ENCODE results near the gene HDAC4. TPM values are rescaled to one million over a fixed set of nuclear protein-coding genes. Genes with fewer than 3 reads are reported as not detected.

Gene HDAC4
- total RNA-seq, 2 experiments from 2014 or later = 64.8 to 67.4 TPM

GRCh38 chr2:239202343-239202742 lies 198.5 kb downstream of the HDAC4 start:
- H3K27me3 Mint-ChIP-seq = no peaks in the 10 kb centered on the region
- peaks cover 16% of the 10 kb centered on the region for H3K4me1 Mint-ChIP-seq
- no peak for DNase-seq
- no peak overlapping the region for H3K4me3 Mint-ChIP-seq
- POLR2A ChIA-PET = no interaction called here
- peaks cover 16% of the 10 kb centered on the region for H3K36me3 Mint-ChIP-seq (ENCODE audit: low read depth)
- no peak overlapping the region for H3K27ac Mint-ChIP-seq
- CTCF ChIA-PET = no interaction called here
- H3K9me3 Mint-ChIP-seq = no peaks in the 10 kb centered on the region

- Mint-ChIP-seq H3K4me1 (peaks cover 16% of the 10 kb centered on the region), H3K27ac (no peak overlapping the region), H3K36me3 (ENCODE audit: low read depth) (peaks cover 16% of the 10 kb centered on the region), H3K4me3 (no peak overlapping the region), H3K9me3 (no peaks in the 10 kb centered on the region), H3K27me3 (no peaks in the 10 kb centered on the region)
- DNase-seq = no peak
- CTCF ChIA-PET = no interaction called here
- POLR2A ChIA-PET = no interaction called here
Observed at GRCh38 chr2:239201884-239202283, 198.9 kb downstream of the HDAC4 start.

GRCh38 chr2:239201531-239201876 lies 199.3 kb downstream of the HDAC4 start:
- H3K27ac Mint-ChIP-seq = no peak overlapping the region
- peaks cover 16% of the 10 kb centered on the region for H3K36me3 Mint-ChIP-seq (ENCODE audit: low read depth)
- H3K4me3 Mint-ChIP-seq = no peak overlapping the region
- no peak for DNase-seq
- H3K27me3 Mint-ChIP-seq = no peaks in the 10 kb centered on the region
- peaks cover 12% of the 10 kb centered on the region for H3K4me1 Mint-ChIP-seq
- CTCF ChIA-PET = no interaction called here
- H3K9me3 Mint-ChIP-seq = no peaks in the 10 kb centered on the region
- POLR2A ChIA-PET = no interaction called here

- Mint-ChIP-seq H3K27ac (no peak overlapping the region), H3K36me3 (ENCODE audit: low read depth) (peaks cover 20% of the 10 kb centered on the region), H3K27me3 (no peaks in the 10 kb centered on the region), H3K4me1 (peaks cover 11% of the 10 kb centered on the region), H3K9me3 (no peaks in the 10 kb centered on the region), H3K4me3 (no peak overlapping the region)
- DNase-seq = no peak
- ChIA-PET CTCF (no interaction called here), POLR2A (no interaction called here)
Observed at GRCh38 chr2:239200646-239201530, 199.9 kb downstream of the HDAC4 start.

DNA sequence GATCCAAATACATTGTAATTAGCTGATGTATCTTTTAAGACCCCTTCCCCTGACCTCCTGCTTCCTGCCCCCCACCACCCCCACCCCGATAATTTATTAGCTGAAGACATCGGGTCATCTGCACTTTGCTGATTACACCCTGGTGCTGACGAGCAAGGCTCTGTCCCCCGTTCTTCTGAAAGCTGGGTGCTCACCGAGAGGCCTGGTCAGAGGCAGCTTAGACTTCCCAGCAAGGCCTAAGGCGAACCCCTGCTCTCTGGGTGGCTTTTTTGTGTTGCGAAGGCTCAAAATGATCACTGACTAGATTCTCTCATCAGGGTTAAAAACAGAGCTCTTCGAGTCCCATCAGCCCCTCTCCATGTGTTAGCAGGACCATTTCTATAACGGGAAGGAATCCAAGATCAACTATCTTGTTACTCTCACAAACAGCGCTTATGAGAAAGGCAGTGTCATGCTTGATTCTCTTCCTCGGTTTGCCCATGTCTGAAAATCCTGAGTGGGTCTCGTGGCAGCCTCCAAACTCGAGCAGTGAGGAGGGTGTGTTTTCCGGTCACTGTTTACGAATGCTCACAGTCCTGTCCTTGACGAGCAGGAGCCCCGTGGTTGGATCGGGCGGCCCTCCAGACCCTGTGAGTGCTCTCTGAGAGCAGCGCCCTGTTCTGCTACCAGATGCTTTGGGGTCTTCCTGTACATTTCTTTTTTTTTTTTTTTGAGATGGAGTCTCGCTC lies 201.6 kb downstream of the HDAC4 start:
- Mint-ChIP-seq H3K4me3 (no peak overlapping the region), H3K36me3 (ENCODE audit: low read depth) (peaks cover 20% of the 10 kb centered on the region), H3K4me1 (peaks cover 8% of the 10 kb centered on the region), H3K27me3 (no peaks in the 10 kb centered on the region), H3K27ac (no peak overlapping the region), H3K9me3 (no peaks in the 10 kb centered on the region)
- no peak for DNase-seq
- POLR2A ChIA-PET = interaction anchor here (0.8 kb wide), 1 partner anchor 76 kb away, joined by 3 read pairs; no protein-coding TSS in a partner anchor
- CTCF ChIA-PET = no interaction called here

DNA sequence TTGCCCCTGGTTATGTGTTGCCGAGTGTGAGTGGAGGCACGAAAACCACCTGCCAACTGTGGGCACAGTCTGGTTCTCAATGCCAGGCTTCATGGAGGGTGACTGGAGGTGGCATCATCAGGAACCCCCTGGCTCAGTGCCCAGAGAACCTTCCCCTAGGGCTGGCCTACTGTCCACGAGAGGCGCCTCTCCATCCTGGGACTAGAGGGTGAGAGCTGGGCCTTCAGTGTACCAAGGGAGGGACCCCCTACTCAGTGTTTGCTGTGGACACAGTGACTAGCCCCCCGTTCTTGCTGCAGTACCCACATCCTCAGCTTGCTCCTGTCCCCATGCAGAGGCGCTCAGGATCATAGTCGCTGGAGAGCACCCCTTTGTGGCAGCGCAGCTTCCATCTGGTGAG lies 202.6 kb downstream of the HDAC4 start:
- Mint-ChIP-seq H3K4me3 (no peak overlapping the region), H3K36me3 (ENCODE audit: low read depth) (peaks cover 20% of the 10 kb centered on the region), H3K27ac (no peak overlapping the region), H3K4me1 (peaks cover 6% of the 10 kb centered on the region), H3K27me3 (no peaks in the 10 kb centered on the region), H3K9me3 (no peaks in the 10 kb centered on the region)
- no peak for DNase-seq
- ChIA-PET CTCF (no interaction called here), POLR2A (interaction anchor here (0.7 kb wide), 1 partner anchor 18 kb away, joined by 3 read pairs; no protein-coding TSS in a partner anchor)

GRCh38 chr2:239197146-239197545 lies 203.7 kb downstream of the HDAC4 start:
- H3K9me3 Mint-ChIP-seq = no peaks in the 10 kb centered on the region
- H3K4me1 Mint-ChIP-seq = peaks cover under 1% of the 10 kb centered on the region
- no peaks in the 10 kb centered on the region for H3K27me3 Mint-ChIP-seq
- no peak overlapping the region for H3K27ac Mint-ChIP-seq
- ChIA-PET POLR2A (no interaction called here), CTCF (no interaction called here)
- no peak overlapping the region for H3K4me3 Mint-ChIP-seq
- H3K36me3 Mint-ChIP-seq (ENCODE audit: low read depth) = peaks cover 17% of the 10 kb centered on the region
- DNase-seq = no peak

DNA sequence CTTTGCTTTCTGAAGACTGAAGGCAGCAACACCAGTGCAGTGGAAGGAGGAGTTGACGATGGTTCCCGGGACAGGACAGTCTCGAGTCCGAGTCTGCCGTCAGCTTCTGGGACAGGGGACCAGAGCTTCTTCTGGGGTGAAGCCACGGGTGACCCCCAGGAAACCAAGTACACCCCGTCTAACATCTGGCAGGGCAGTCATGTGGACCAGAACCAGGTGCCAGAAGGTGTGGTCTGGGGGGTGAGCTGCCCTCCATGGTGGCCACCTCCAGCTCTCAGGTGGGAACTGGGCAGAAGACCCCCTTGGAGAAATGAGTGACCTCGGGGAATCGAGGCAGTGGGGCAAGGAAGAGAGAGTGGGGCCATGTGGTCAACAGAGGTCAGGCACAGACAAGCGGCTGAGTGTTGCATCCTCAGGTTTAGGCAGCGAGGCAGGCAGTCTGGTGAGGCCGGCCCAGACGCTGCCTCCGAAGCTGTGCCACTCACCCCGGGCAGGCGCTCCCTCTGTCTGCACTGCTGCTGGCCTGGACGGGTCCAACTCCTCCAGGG lies 204.3 kb downstream of the HDAC4 start:
- ChIA-PET CTCF (no interaction called here), POLR2A (no interaction called here)
- Mint-ChIP-seq H3K36me3 (ENCODE audit: low read depth) (peaks cover 14% of the 10 kb centered on the region), H3K4me1 (no peaks in the 10 kb centered on the region), H3K9me3 (no peaks in the 10 kb centered on the region), H3K27me3 (no peaks in the 10 kb centered on the region), H3K27ac (no peak overlapping the region), H3K4me3 (no peak overlapping the region)
- DNase-seq = no peak

DNA sequence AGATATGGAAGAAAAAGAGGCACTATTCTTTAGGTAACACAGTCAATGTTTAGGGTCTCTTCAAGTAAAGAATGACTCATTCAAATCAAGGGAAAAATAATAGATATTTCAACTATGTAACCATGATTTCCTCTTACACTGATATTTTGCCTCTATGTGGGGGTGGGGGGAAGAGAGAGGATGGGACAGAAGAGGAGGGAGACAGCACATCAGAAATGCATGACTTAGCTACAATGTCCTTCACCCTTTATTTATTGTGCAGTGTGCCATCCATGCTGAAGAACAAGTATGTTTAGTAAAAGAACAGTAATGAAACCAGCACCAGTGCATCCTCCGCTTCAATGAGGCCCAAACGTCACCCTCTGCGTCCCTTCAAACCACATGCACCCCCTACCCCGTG lies 204.8 kb downstream of the HDAC4 start:
- no peak overlapping the region for H3K27ac Mint-ChIP-seq
- CTCF ChIA-PET = no interaction called here
- H3K4me3 Mint-ChIP-seq = no peak overlapping the region
- H3K36me3 Mint-ChIP-seq (ENCODE audit: low read depth) = peaks cover 15% of the 10 kb centered on the region
- H3K4me1 Mint-ChIP-seq = no peaks in the 10 kb centered on the region
- H3K9me3 Mint-ChIP-seq = no peaks in the 10 kb centered on the region
- H3K27me3 Mint-ChIP-seq = no peaks in the 10 kb centered on the region
- no peak for DNase-seq
- POLR2A ChIA-PET = no interaction called here

- no peaks in the 10 kb centered on the region for H3K9me3 Mint-ChIP-seq
- no peaks in the 10 kb centered on the region for H3K4me1 Mint-ChIP-seq
- no peak overlapping the region for H3K27ac Mint-ChIP-seq
- H3K27me3 Mint-ChIP-seq = no peaks in the 10 kb centered on the region
- no peak overlapping the region for H3K4me3 Mint-ChIP-seq
- CTCF ChIA-PET = no interaction called here
- POLR2A ChIA-PET = no interaction called here
- H3K36me3 Mint-ChIP-seq (ENCODE audit: low read depth) = peaks cover 21% of the 10 kb centered on the region
- DNase-seq = no peak
Observed at GRCh38 chr2:239195318-239195871, 205.4 kb downstream of the HDAC4 start.

- Mint-ChIP-seq H3K36me3 (ENCODE audit: low read depth) (peaks cover 26% of the 10 kb centered on the region), H3K27ac (no peak overlapping the region), H3K27me3 (no peaks in the 10 kb centered on the region), H3K4me3 (no peak overlapping the region), H3K4me1 (no peaks in the 10 kb centered on the region), H3K9me3 (no peaks in the 10 kb centered on the region)
- POLR2A ChIA-PET = interaction anchor here (1.4 kb wide), 1 partner anchor 22 kb away, joined by 3 read pairs; no protein-coding TSS in a partner anchor
- CTCF ChIA-PET = no interaction called here
- DNase-seq = no peak
Observed at GRCh38 chr2:239194731-239195317, 206.0 kb downstream of the HDAC4 start.

GRCh38 chr2:239193925-239194677 lies 206.7 kb downstream of the HDAC4 start:
- Mint-ChIP-seq H3K9me3 (peaks cover 2% of the 10 kb centered on the region), H3K4me1 (no peaks in the 10 kb centered on the region), H3K36me3 (ENCODE audit: low read depth) (peaks cover 31% of the 10 kb centered on the region), H3K4me3 (no peak overlapping the region), H3K27me3 (no peaks in the 10 kb centered on the region), H3K27ac (no peak overlapping the region)
- POLR2A ChIA-PET = interaction anchor here (1.4 kb wide), 1 partner anchor 23 kb away, joined by 3 read pairs; no protein-coding TSS in a partner anchor
- no peak for DNase-seq
- CTCF ChIA-PET = no interaction called here
